WTC11 (cell line): Measurements from ENCODE around the gene PDLIM4. TPM values are rescaled to one million over a fixed set of nuclear protein-coding genes. Genes with fewer than 3 reads are reported as not detected.

Source experiments
- ATAC-seq: fragments of 200-7000 bp; cut with Tn5 transposase; 2 replicates; pipeline ENCODE4 v1.10.0; 2021; ENCODE audit warnings: mild to moderate bottlenecking, moderate library complexity
- CTCF ChIA-PET: fragments of 300-600 bp; sonication (Branson Sonifier 250); formaldehyde crosslinking; loops from one replicate; lab custom pipeline; 2021; ENCODE audit warnings: antibody characterized with exemption; lab: Charles Lee
- POLR2A ChIA-PET: fragments of 350-600 bp; sonication (Branson Sonifier 250); formaldehyde crosslinking; loops from one replicate; lab custom pipeline; 2021; ENCODE audit warnings: antibody characterized with exemption; lab: Charles Lee
- DNase-seq: peaks from one replicate; pipeline ENCODE4 v3.0.0; 2021; ENCODE audit warnings: low spot score
- H3K27ac Mint-ChIP-seq: 2 replicates; pipeline ENCODE4 v1.8.0; 2021; ENCODE audit warnings: mixed read lengths
- H3K27me3 Mint-ChIP-seq: 2 replicates; pipeline ENCODE4 v1.8.0; 2021; ENCODE audit warnings: low read depth, mild to moderate bottlenecking, moderate library complexity, mixed read lengths
- H3K36me3 Mint-ChIP-seq: 2 replicates; pipeline ENCODE4 v1.8.0; 2021; ENCODE audit warnings: mixed read lengths
- H3K4me1 Mint-ChIP-seq: 2 replicates; pipeline ENCODE4 v1.8.0; 2022; ENCODE audit warnings: mixed read lengths
- H3K4me3 Mint-ChIP-seq: 2 replicates; pipeline ENCODE4 v1.8.0; 2021; ENCODE audit warnings: mild to moderate bottlenecking, moderate library complexity, mixed read lengths
- H3K9me3 Mint-ChIP-seq: 2 replicates; pipeline ENCODE4 v1.8.0; 2021; ENCODE audit warnings: mixed read lengths
- ATF6 ChIP-seq: sonication (generic); formaldehyde crosslinking; IDR thresholded peaks from 2 replicates; pipeline ENCODE4 v1.8.1; 2023; ENCODE audit warnings: mild to moderate bottlenecking, missing genetic modification reagents
- CBFB ChIP-seq: sonication (generic); formaldehyde crosslinking; IDR thresholded peaks from 2 replicates; pipeline ENCODE4 v1.8.1; 2022; ENCODE audit warnings: mild to moderate bottlenecking, low read depth, missing genetic modification reagents
- CREB1 ChIP-seq: sonication (generic); formaldehyde crosslinking; IDR thresholded peaks from 2 replicates; pipeline ENCODE4 v1.8.0; 2023; ENCODE audit warnings: mild to moderate bottlenecking, missing genetic modification reagents
- E2F5 ChIP-seq: sonication (generic); formaldehyde crosslinking; IDR thresholded peaks from 2 replicates; pipeline ENCODE4 v1.8.1; 2022; ENCODE audit warnings: mild to moderate bottlenecking, moderate library complexity, missing genetic modification reagents
- EMX1 ChIP-seq: fragments of 250-450 bp; sonication (Bioruptor Pico); IDR thresholded peaks from 2 replicates; pipeline ENCODE4 v1.8.0; 2021; ENCODE audit warnings: mild to moderate bottlenecking
- ESRRA ChIP-seq: sonication (generic); formaldehyde crosslinking; IDR thresholded peaks from 2 replicates; pipeline ENCODE4 v1.8.1; 2022; ENCODE audit warnings: mild to moderate bottlenecking, missing genetic modification reagents, borderline replicate concordance
- FOXJ3 ChIP-seq: sonication (generic); formaldehyde crosslinking; IDR thresholded peaks from 2 replicates; pipeline ENCODE4 v1.9.0; 2021; ENCODE audit warnings: missing genetic modification reagents, mild to moderate bottlenecking, borderline replicate concordance
- FOXP4 ChIP-seq: sonication (generic); formaldehyde crosslinking; IDR thresholded peaks from 2 replicates; pipeline ENCODE4 v1.8.0; 2022; ENCODE audit warnings: mild to moderate bottlenecking, missing genetic modification reagents
- JAZF1 ChIP-seq: fragments of 250-450 bp; sonication (Bioruptor Pico); IDR thresholded peaks from 2 replicates; pipeline ENCODE4 v1.9.0; 2021; ENCODE audit warnings: moderate library complexity, mild to moderate bottlenecking, inconsistent platforms
- MXD4 ChIP-seq: fragments of 250-450 bp; sonication (Bioruptor Pico); IDR thresholded peaks from 2 replicates; pipeline ENCODE4 v1.8.0; 2021; ENCODE audit warnings: mild to moderate bottlenecking, moderate library complexity, borderline replicate concordance
- NR3C1 ChIP-seq: sonication (generic); formaldehyde crosslinking; conservative IDR thresholded peaks from 2 replicates; pipeline ENCODE4 v1.8.1; 2023; ENCODE audit warnings: low read depth, mild to moderate bottlenecking, missing genetic modification reagents
- PRRX2 ChIP-seq: fragments of 250-450 bp; sonication (Bioruptor Pico); IDR thresholded peaks from 2 replicates; pipeline ENCODE4 v1.8.0; 2021; ENCODE audit warnings: mild to moderate bottlenecking
- RORB ChIP-seq: fragments of 250-450 bp; sonication (Bioruptor Pico); IDR thresholded peaks from 2 replicates; pipeline ENCODE4 v1.9.0; 2021; ENCODE audit warnings: mild to moderate bottlenecking
- SMAD3 ChIP-seq: sonication (generic); formaldehyde crosslinking; IDR thresholded peaks from 2 replicates; pipeline ENCODE4 v1.8.0; 2022; ENCODE audit warnings: missing genetic modification reagents, mild to moderate bottlenecking, borderline replicate concordance
- TEAD4 ChIP-seq: sonication (generic); formaldehyde crosslinking; IDR thresholded peaks from 2 replicates; pipeline ENCODE4 v1.8.0; 2022; ENCODE audit warnings: mild to moderate bottlenecking, missing genetic modification reagents
- ZBTB21 ChIP-seq: sonication (generic); formaldehyde crosslinking; IDR thresholded peaks from 2 replicates; pipeline ENCODE4 v1.8.1; 2023; ENCODE audit warnings: mild to moderate bottlenecking, missing genetic modification reagents, borderline replicate concordance
- ZMAT4 ChIP-seq: fragments of 250-450 bp; sonication (Bioruptor Pico); IDR thresholded peaks from 2 replicates; pipeline ENCODE4 v1.9.0; 2021; ENCODE audit warnings: mild to moderate bottlenecking
- ZNF396 ChIP-seq: fragments of 250-450 bp; sonication (Bioruptor Pico); IDR thresholded peaks from 2 replicates; pipeline ENCODE4 v1.8.0; 2021; ENCODE audit warnings: mild to moderate bottlenecking, moderate library complexity, borderline replicate concordance
- ZNF416 ChIP-seq: fragments of 250-450 bp; sonication (Bioruptor Pico); IDR thresholded peaks from 2 replicates; pipeline ENCODE4 v1.9.0; 2021; ENCODE audit warnings: mild to moderate bottlenecking, inconsistent platforms
- ZNF423 ChIP-seq: fragments of 250-450 bp; sonication (Bioruptor Pico); IDR thresholded peaks from 2 replicates; pipeline ENCODE4 v2.1.2; 2022; ENCODE audit warnings: mild to moderate bottlenecking, moderate library complexity
- ZNF671 ChIP-seq: fragments of 250-450 bp; sonication (Bioruptor Pico); IDR thresholded peaks from 2 replicates; pipeline ENCODE4 v1.8.0; 2021; ENCODE audit warnings: mild to moderate bottlenecking
- total RNA-seq: library from RNA; stranded (reverse); gene quantifications from 3 replicates; pipeline ENCODE4 v1.2.3, GENCODE V29; 2021
- TF ChIP-seq, protein P1 (sequence below): sonication (generic); formaldehyde crosslinking; IDR thresholded peaks from 2 replicates; pipeline ENCODE4 v1.8.0; 2022; ENCODE audit warnings: mild to moderate bottlenecking, missing genetic modification reagents

Gene PDLIM4
- total RNA-seq, 1 experiment from 2014 or later = 11.4 TPM

- ChIA-PET POLR2A (no interaction called here), CTCF (no interaction called here)
- Mint-ChIP-seq H3K4me1 (peaks cover 19% of the 10 kb centered on the region), H3K27me3 (peaks cover 27% of the 10 kb centered on the region), H3K36me3 (no peaks in the 10 kb centered on the region), H3K27ac (no peak overlapping the region), H3K4me3 (no peak overlapping the region), H3K9me3 (no peaks in the 10 kb centered on the region)
- TF ChIP-seq PRRX2 (CRISPR knock-in tag) = no peak
- no peak for TF ChIP-seq MXD4 (CRISPR knock-in tag)
- DNase-seq (no peak), ATAC-seq (no peak)
Observed at GRCh38 chr5:132223861-132224260, 33.6 kb upstream of the PDLIM4 start.

- ChIA-PET POLR2A (no interaction called here), CTCF (interaction anchor here (1.1 kb wide), 1 partner anchor 69 kb away, joined by 3 read pairs; the partner anchor contains the start of gene SLC22A4)
- TF ChIP-seq FOXJ3 (no peak), ZNF671 (no peak), NR3C1 (CRISPR knock-in tag) (no peak), E2F5 (CRISPR knock-in tag) (no peak), RORB (CRISPR knock-in tag) (no peak), CREB1 (CRISPR knock-in tag) (no peak), SMAD3 (no peak)
- ATAC-seq = no peak
- no peak for DNase-seq
- H3K9me3 Mint-ChIP-seq = no peaks in the 10 kb centered on the region
- no peak overlapping the region for H3K4me3 Mint-ChIP-seq
- peaks cover 23% of the 10 kb centered on the region for H3K4me1 Mint-ChIP-seq
- peaks cover 35% of the 10 kb centered on the region for H3K27me3 Mint-ChIP-seq
- H3K27ac Mint-ChIP-seq = no peak overlapping the region
- H3K36me3 Mint-ChIP-seq = no peaks in the 10 kb centered on the region
Observed at GRCh38 chr5:132224716-132225115, 32.8 kb upstream of the PDLIM4 start.

DNA sequence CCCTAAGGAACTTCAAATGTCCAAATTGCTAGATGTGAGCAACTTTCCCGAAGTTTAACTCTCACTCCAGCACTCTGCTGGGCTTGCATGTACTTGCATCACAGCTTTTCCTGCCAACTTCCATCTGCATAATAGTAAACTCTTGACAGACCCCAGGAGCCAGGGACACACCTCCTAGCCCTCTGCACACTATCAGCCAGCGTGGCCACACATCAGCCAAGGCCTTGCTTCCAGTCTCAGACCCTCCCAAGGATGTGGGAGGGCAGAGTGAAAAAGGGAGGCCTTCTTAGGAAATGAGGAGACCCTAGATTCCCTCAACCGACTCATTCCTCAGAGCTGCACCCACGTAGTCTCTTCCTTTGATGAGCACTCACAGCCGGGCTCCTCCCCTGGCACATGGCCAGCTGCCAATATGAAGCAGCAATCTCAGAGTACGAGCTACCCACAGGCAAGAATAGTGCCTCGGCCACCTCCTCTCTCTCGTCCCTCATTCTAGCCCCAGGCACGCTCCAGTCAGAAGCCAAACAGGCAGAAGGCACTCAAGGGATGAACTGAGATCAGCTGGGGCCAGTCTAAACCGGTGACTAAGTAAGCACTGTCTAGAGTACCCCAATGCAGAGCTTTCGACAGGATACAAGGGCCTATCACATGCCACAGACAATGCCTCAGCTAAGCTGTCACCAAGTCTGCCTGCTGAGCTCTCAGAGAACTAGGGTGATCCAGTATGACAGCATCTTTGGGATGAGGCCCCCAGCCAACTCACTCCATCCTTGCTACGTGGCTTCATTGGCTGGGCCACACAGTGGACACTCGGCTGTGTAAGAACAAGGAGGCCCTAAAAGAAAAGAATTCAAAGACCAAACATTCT, 32.1 kb upstream of the PDLIM4 start:
- Mint-ChIP-seq H3K4me3 (peak overlapping the region; percentile 66; the same call in 1 of the 2 replicates), H3K9me3 (no peaks in the 10 kb centered on the region), H3K27me3 (peaks cover 41% of the 10 kb centered on the region), H3K4me1 (peaks cover 23% of the 10 kb centered on the region), H3K27ac (no peak overlapping the region), H3K36me3 (no peaks in the 10 kb centered on the region)
- DNase-seq (no peak), ATAC-seq (no peak)
- TF ChIP-seq ZBTB21 (CRISPR knock-in tag) = no peak
- TF ChIP-seq ZMAT4 (CRISPR knock-in tag) = no peak
- TF ChIP-seq EMX1 (CRISPR knock-in tag) = no peak
- TF ChIP-seq TEAD4 = no peak
- no peak for TF ChIP-seq JAZF1 (CRISPR knock-in tag)
- TF ChIP-seq ESRRA = no peak
- no peak for TF ChIP-seq PRRX2 (CRISPR knock-in tag)
- no peak for TF ChIP-seq ZNF416 (CRISPR knock-in tag)
- no peak for TF ChIP-seq ZNF423 (CRISPR knock-in tag)
- ChIA-PET CTCF (interaction anchor here (1.1 kb wide), 1 partner anchor 69 kb away, joined by 3 read pairs; the partner anchor contains the start of gene SLC22A4), POLR2A (no interaction called here)

- POLR2A ChIA-PET = interaction anchor here (1.0 kb wide), 1 partner anchor 15 kb away, joined by 4 read pairs; no protein-coding TSS in a partner anchor
- H3K4me3 Mint-ChIP-seq = peak overlapping the region; percentile 66
- no peaks in the 10 kb centered on the region for H3K36me3 Mint-ChIP-seq
- CTCF ChIA-PET = interaction anchor here (0.7 to 3.9 kb wide), 7 partner anchors 11 to 300 kb away, joined by 3 to 55 read pairs (median 4); no protein-coding TSS in a partner anchor
- ATAC-seq (peak; percentile 5), DNase-seq (no peak)
- peaks cover 41% of the 10 kb centered on the region for H3K27me3 Mint-ChIP-seq
- H3K9me3 Mint-ChIP-seq = no peaks in the 10 kb centered on the region
- H3K27ac Mint-ChIP-seq = no peak overlapping the region
- peaks cover 23% of the 10 kb centered on the region for H3K4me1 Mint-ChIP-seq
- TF ChIP-seq FOXP4 (no peak), MXD4 (CRISPR knock-in tag) (no peak), CBFB (no peak), ATF6 (CRISPR knock-in tag) (no peak), ZNF396 (CRISPR knock-in tag) (no peak)
- TF ChIP-seq, protein P1, sequence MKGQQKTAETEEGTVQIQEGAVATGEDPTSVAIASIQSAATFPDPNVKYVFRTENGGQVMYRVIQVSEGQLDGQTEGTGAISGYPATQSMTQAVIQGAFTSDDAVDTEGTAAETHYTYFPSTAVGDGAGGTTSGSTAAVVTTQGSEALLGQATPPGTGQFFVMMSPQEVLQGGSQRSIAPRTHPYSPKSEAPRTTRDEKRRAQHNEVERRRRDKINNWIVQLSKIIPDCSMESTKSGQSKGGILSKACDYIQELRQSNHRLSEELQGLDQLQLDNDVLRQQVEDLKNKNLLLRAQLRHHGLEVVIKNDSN (CRISPR knock-in tag) = no peak
Observed at GRCh38 chr5:132226516-132227234, 30.8 kb upstream of the PDLIM4 start.
